Activated naive CD4-positive, alpha-beta T cell treated with Interleukin-2 at 50 U/mL for 16 hours (primary cell): ENCODE results near the gene TXLNA.
A peak's percentile ranks its signal among the peaks of the same experiment; 100 is the strongest.

ENCODE experiments used
- DNase-seq: peaks from one replicate; pipeline ENCODE4 v3.0.0-alpha.2; 2020

TXLNA gene

DNA sequence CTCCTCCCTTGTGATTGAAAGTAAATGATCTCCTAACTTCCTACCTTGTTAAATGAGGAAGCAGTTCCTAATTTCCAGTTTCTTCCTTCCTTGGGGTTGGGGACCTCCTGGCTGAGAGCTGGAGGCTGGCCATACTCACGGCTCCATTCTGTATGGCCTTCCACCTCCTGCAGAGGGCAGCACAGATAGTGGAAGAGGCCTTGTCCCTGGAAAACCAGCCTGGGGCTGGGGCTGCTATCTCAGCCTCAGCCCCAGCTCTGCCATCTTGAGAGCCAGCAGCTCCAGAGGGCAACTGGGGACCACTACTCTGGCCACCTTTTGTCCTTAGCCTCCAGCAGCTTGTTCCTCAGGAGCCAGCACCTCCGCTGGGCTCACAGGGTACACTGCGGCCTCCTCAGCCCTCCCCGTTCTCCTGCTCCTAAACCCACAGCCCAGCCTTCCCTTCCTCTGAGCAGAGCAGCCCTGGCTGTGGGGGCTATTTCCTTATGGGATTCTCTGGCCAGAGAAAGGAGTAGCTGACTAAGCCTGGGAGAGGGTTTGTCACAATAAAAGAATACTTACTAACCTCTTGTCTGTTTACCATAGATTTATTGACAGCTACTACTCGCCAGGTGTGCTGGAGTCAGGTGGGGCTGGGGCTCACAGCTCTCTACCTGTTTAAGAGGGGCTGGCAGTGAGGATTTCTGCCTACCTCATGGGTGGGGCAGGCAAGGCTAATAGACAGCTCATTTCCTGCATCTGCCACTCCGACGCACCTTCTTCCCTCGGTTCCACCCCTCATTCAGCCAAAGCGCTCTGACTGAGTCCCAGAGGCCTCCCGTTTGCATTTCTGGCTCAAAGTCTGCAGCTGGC is 36.4 kb downstream of the TXLNA start:
- peak; percentile 63 for DNase-seq

DNA sequence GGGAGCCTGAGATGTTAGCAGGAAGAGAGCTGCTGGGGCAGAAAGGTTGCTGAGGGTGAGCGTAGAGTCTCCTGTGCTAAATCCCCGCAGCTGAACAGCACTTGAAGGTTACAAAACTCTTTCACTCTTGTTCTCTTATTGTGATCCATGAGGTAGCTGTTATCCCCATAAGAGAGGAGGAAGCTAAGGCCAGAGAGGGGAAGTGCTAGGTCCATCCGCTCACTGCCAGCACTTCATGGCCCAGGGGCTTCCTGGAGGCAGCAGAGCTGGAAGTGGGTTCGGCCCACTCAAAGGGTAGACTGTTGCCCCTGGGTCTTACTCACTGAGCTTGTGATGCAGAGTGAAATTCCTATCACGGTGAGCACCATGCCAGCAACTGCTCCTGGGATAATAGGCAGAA is 37.1 kb downstream of the TXLNA start:
- no peak for DNase-seq

DNA sequence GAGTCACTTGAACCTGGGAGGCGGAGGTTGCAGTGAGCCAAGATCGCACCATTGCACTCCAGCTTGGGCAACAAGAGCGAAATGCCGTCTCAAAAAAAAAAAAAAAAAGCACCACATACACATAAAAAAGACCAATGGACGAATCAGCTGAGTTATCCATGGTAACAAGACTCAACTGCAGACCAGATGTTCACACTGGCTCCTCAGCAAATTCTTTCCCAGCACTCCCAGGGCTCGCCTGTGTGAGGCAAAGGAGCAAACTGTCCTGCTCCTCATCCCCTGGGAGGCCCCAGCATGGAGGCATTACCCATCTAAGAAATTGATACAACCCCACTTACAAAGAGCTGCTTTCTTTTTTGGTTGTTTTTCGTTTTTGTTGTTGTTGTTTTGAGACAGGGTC is 39.5 kb downstream of the TXLNA start:
- DNase-seq, result no peak

DNA sequence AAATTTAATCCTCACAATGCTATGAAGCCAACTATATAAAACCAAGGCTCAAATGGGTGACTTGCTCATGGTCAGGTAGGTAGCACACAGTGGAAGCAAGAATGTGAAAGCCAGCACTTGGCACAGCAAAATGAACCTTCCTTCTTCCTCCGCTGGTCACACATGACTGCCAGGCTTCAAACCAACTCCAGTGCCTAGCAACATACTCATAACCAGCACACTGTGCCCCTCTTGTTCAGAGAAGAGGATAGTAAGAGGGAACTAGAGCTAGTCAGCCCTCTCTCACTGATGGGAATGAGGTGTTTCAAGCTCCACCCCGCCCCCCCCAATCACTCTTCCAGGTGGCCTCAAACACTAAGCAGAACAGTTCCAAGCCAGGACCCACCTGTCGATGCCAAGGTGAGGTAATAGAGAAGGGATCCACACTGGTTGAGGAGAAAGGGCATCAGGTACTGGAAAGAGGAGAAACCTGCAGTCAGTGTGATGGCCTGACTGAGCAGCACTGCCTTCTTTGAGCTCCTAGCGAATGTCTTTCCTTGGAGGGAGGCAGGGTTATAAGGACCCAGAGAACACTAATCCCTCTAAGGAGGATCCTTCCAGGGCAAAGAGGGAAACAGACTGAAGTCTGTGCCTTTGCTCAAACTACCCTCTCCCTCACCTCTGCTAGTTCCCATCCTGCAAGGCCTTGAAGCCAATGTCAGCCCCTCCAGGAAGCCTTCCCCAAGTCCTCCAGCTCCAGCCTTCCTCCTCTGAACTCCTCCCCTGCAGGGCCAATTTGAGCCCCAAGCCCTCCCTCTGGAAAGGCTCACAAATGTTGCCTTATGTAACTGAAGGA is 41.5 kb downstream of the TXLNA start:
- no peak for DNase-seq

DNA sequence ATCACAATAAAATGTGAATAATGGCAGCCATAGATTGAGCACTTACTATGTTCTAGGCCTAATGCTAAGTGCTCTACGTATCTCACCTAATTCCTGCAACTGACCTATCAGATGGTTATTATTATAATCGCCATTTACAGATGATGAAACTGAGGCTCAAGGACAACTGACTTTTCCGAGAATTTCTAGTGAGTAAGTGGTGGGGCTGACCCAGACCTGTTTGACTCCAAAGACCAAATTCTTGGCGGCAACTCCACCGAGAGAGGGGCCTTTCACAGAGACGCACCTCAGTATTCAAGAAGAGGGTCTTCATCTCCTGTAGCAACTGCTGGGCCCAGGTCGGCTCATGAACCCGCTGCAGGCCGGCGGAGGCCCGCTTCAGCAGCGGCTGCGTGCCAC is 42.1 kb downstream of the TXLNA start:
- no peak for DNase-seq

DNA sequence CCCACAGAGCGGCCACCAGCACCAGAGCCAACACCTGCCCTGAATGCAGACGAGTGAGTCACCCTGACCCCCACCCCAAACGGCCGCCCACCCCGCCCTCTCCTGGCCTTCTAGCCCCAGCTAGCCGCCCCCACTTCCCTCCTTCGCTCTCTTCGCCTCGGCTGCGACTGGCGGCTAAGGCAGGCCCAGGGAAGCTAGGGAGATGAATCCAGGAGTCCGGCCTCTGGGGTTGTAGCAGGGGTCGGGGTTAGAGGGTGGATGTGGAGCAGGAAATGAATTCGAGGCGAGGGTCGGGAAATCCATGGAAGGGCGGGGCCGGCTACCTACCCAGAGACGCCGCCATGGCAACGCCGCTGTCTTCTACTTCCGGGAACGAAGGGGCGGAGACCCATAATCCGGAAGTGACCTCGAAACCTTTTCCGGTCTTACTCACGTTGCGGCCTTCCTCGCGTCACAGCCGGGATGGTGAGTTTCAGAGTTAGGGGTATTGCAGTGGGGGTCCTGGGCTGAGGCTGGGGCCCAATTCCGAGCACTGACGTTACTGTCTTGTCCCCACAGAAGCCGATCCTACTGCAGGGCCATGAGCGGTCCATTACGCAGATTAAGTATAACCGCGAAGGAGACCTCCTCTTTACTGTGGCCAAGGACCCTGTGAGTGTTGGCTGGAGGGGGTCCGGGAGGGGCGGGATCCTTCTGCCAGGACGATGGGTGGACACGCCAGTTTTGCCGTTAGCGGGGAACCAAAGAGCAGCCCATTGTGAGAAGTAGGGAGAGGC is 42.7 kb downstream of the TXLNA start, which contains the start of the genes EIF3I and TMEM234:
Gene EIF3I, plus strand, starts transcription at position 428 of the 776 bp plus-strand sequence. Its CDS starts 35 bp downstream, at position 463.
Gene TMEM234, minus strand, starts transcription at position 374 of the 776 bp plus-strand sequence. Its CDS starts 31 bp downstream, at position 343.
- peak; percentile 93 for DNase-seq

DNA sequence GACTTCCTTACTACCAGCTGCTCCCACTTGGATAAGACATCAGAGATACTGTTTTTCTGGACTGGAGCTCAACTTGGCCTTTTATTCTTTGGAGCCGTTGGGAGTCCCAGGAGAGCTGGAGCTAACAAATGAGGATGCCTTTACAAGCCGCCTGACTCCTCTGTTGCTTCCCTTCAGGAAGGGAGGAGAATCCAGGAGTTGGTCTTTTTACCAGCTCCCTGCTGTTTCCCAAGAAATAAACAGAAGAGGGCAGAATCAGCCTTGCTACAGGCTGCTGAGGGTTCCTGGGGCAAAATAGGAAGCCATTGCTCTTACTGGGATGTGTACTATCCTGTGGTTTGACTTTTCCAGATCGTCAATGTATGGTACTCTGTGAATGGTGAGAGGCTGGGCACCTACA is 44.2 kb downstream of the TXLNA start:
- DNase-seq, result no peak

DNA sequence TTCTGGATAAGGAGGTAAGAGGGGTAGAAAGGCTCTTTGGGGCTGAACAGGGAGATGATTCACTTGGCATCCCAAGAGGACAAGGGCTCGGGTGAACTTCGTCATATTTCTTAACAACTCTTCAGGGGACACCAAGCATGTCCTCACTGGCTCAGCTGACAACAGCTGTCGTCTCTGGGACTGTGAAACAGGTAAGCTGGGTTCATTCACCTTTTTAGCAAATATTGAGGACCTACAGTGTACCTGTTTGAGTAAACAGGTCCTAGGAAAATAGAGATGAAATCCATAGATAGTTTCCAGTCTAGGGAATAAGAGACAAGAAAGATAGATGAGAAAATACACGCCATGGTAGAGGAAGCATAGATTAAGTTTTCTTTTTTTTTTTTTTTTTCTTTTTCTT is 44.8 kb downstream of the TXLNA start:
- no peak for DNase-seq

DNA sequence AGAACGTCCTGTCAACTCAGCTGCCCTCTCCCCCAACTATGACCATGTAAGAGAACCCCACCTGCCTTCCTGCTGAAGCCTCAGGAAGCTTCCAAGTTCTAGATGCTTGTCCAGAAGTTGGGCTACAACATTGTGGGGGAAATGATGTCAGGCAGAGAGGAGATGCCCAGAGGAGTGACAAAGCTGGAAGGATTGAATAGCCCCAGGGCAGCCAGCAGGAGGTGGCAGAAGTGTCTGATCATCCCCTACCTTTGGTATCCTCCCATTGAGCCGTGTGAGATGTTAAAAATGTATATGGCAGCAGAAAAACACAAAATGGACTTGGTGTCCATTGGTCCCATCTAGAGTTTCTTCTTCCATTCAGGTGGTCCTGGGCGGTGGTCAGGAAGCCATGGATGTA is 49.3 kb downstream of the TXLNA start:
- no peak for DNase-seq

DNA sequence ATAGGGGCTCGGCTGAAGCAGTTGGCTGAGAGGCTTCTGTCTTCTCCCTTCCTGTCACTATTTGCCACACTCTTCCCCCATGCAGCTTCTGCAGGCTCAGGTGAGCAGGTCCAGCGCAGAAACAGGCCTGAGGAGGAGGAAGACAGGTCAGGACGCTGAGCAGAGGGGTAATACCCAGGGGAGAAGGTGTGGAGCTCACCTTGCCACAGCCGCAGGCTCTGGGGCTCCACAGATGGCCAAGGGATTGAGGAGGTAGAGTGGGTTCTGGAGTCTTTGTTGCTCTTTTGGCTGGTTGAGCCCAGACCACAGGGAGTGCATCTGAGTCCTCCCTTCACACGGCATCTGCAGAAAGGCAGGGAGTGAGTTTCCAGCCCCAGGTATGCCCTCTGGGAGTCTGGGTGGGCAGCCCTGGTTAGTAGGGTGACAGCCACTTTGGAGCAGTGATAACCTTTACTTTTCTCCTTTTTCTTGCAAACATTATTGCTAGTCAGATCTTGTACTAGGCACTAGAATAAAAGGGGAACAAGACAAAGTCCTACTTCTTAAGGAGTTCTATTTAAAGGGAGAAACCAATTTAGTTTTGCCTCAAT is 52.5 kb downstream of the TXLNA start:
- DNase-seq, result no peak

DNA sequence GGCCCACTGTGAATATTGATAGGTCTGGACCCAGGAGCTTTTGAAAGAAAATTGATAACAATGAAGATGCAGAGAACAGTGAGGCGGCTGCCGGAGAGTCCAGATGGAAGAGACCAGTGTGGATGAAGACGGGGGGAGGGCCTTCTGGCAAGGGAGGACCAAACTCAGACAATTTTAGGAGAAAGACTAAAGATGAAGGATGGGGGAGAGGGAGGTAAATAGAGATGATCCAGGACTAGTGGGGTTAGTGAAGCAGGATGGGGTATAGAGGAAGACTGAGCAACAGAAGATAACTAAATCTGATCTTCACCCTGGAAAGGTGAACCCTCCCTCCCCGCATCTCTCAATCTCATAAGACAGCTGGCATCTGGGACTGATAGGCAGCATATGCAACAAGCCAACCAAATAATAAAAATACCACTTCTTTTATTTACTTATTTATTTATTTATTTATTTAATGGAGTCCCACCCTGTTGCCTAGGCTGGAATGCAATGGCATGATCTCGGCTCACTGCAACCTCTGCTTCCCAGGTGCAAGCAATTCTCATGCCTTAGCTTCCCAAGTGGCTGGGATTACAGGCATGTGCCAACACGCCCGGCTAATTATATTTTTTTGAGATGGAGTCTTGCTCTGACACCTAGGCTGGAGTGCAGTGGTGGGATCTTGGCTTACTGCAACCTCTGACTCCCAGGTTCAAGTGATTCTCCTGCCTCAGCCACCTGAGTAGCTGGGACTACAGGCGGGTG is 53.3 kb downstream of the TXLNA start:
- no peak for DNase-seq

DNA sequence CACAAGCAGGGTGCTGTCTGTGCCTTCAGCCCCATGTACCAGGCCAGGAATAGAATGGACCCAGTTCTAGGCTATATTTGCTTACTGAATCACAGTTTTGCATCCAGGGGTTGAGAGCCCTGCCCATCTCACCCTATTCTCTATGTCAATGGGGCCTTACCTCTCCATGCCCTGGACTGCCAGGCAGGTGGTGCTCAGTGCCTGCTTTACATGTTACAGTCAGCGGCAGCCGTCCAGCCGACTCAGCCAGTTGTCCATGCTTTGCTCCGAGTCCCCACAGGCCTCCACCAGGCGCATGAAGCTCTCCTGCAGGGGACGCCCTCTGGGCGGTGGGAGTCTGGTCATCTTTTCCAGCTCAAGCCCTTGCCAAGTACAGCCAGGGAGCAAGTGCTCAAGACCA is 55.3 kb downstream of the TXLNA start:
- DNase-seq, result no peak

DNA sequence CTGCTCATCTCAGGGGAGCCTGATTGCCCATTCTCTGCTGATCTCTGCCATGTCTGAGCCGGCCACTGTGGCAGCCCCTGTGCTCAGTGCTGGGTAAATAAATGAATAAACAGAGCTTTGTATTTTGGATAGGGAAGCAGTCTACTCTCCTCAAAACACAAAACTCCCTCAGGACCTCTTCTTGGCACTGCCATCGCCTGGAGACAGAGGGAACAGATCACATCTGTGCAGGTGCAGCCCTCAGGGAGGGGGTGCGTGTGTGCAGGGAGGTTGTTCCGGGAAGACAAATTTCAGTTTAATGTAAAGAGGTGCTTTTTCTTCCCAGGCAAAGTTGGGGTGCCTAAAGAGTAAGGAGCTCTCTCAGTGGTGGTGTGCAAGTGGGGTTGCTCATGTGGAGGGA is 59.9 kb downstream of the TXLNA start:
- no peak for DNase-seq

DNA sequence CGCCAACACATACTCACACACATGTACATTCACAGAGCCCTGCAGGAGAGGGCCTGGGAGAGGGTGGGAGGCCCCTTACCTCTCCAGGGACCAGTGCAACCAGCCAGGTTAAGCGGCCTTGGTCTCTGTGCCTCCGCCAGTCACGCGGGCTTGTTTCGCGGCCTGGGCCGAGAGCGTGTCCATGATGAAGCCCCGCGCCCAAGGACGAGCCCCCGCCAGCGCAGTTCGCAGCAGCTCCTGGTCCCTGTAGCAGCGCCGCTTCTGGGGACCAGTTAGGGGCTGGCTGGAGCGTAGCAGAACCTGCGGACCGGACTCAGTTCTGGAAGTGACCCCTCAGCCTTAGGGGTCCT is 60.3 kb downstream of the TXLNA start:
- DNase-seq, result no peak

DNA sequence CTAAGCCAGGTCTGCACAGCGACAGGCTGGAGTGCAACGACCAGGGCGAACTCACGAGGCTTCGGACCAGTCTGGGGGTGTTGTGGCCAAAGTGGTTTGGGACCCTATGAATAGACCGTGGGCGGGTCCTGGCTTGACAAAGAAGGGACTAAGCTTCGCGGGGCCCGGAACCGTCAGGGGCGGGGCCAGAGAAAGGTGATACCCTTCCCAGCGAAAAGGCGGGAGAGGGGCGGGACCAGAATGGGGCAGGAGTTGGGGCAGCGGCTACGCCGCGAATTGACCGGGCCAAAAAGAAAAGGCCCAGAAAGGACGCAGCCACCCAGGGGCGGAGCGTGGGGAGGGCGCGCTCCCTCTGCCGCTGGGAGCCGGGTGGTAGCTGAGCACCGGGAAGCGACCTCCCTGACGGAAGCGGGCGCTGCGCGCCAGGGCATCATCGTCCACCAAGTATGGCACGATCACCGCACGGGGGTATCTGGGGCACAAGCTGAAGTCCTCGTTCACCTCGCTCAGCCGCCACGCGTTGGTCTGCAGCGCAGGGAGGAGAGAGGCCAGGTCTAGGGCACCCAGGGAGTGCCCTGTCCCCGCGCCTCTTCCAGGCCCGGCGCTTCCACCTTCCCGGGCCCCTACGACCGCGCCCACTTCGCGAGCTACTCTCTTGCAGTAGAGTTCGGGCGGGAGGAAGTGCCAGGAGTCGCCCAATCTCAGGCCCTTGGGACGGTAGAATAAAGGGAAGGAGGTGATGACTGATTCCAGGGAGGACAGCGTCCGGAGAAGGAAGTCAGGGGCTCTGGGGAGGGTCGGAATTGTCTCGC is 60.9 kb downstream of the TXLNA start:
- peak; percentile 56 for DNase-seq

DNA sequence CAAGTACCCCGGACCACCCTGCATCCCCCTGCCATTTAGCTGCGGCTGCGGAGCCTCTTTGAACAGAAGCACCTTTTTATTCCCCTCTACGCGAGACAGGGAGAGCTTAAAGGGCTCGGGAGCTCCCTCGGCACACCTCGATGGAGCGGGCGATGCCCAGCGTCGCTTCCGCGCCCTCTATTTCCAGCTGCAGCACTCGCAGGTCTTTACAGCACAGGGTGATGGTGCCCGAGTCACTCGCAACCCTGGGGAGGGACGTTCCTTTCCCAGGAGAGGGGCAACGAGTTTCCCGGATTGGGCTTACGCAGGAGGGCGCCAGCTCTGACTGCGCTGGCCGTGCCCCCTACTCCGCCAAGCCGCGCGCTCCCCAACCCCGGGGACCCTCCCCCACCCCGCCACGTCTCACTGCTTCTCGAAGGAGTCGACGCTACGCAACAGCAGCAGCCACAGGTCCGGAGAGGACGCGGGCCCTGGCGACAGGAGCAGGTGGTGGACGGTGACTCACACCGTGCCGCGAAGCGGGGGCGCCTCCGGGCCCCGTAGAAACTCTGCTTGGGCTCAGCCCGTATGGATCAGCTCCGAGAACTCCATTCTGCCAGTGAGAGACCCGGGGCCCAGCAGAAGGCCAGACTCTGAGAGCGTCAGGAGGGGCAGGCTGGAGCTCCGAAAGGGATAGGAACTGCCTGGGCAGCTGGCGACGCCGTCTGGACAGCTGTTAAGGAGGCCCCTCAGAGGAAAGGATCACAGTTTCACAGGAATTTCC is 61.7 kb downstream of the TXLNA start:
- no peak for DNase-seq

DNA sequence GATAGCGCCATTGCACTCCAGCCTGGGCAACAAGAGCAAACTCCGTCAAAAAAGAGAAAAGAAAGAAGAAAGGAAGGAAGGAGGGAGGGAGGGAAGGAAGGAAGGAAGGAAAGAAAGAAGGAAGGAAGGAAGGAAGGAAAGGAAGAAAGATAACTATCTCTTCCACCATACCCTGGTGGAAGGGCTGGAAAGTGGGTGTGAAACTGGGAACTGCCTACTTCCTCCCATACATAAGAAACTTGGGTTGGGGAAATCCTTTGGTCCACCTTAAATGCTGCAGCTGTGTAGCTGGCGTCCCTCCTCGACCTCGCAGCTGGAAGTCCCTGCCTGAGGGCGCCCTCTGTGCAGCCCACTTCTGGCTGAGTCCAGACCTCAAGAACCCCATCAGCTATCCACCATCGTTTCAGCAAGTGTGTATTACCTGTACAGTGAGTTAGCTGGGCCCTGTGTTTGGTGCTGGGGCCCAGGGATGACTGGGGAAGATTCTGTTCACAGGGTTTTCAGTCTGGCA is 62.9 kb downstream of the TXLNA start:
- DNase-seq, result no peak

DNA sequence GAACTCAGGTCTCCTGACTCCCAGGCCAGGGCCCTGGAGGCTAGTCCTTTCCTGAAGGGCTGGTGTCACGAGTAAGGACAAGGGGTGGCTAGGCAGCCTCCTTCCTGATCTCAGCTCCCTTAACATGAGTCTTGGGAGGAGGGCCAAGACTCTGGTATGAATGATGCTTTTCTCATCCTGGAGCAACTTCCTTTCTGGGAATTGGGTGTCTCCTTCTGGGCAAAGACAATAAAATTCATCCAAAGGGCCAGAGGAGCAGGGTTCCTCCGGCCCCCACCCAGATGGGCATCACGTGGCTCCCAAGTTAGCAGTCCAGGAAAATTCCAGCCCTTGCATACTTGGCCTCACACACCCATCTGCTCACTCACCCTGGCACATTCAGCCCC is 67.4 kb downstream of the TXLNA start, which contains the start of gene FAM167B:
Gene FAM167B, plus strand, starts transcription at position 335 of the 386 bp plus-strand sequence. CDS start 200 bp downstream, outside the sequence.
- DNase-seq, result no peak

DNA sequence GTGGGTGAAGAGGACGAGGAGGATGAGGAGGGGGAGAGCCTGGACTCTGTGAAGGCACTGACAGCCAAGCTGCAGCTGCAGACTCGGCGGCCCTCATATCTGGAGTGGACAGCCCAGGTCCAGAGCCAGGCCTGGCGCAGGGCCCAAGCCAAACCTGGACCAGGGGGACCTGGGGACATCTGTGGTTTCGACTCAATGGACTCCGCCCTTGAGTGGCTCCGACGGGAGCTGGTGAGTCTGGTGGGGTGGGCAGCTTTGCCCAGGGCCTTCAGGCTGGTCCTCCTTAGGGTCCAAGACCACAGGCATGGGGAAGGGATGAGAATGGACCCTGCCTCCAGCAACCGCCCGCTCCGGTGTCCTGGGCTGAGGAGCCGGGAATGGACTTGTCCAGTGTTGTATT is 68.0 kb downstream of the TXLNA start:
- no peak for DNase-seq
